Suprapubic skin (tissue), 3 donors: ENCODE measurements around the gene RGS6.

ENCODE experiments used
- CTCF ChIP-seq, 2 donors: fragments of 200-600 bp in 1 of 2; fragments of 450-650 bp in 1 of 2; sonication (generic) in 1 of 2; IDR thresholded peaks; one replicate each; pipeline ENCODE4 v1.5.1; 2016 to 2019; ENCODE audit warnings: antibody characterized with exemption in 2 of 2, mild to moderate bottlenecking in 1 of 2, moderate library complexity in 1 of 2
- EP300 ChIP-seq: sonication (generic); formaldehyde crosslinking; IDR thresholded peaks from one replicate; pipeline ENCODE4 v1.6.1; 2017; ENCODE audit warnings: antibody characterized with exemption

GRCh38 chr14:72098210-72098609, 166.0 kb downstream of the RGS6 start:
- no peak for TF ChIP-seq EP300
- no peak for TF ChIP-seq CTCF (IDR thresholded peaks at IDR 0.05)
